ENCODE data around the gene KCNN2.
"Not testable (repeated sequence)": the region's sequence is repeated elsewhere in the genome, so short reads cannot be mapped to it uniquely, and the experiment has no call there.

- TF ChIP-seq BRF2 (IDR thresholded peaks at IDR 0.05; ENCODE audit: borderline replicate concordance, insufficient read depth, insufficient read length); ATF3 (IDR thresholded peaks at IDR 0.05); ATF3 (CRISPR knock-in tag; conservative IDR thresholded peaks at IDR 0.05); FOXA1 (IDR thresholded peaks at IDR 0.05; ENCODE audit: borderline replicate concordance); TAF15 (IDR thresholded peaks at IDR 0.05; ENCODE audit: low read depth, low read length); MAZ (CRISPR knock-in tag; conservative IDR thresholded peaks at IDR 0.05 in 1 of 2, IDR thresholded peaks at IDR 0.05 in 1 of 2): not testable (repeated sequence)
Observed at GRCh38 chr5:114432684-114433083, 70.8 kb downstream of the KCNN2 start.

Measured in K562 (cell line).